Mammary epithelial cell (primary cell): ENCODE measurements around the gene UQCC5.

Source experiments
- CTCF ChIP-seq, 2 donors: IDR thresholded peaks in 1 of 2; conservative IDR thresholded peaks in 1 of 2; 2 replicates each; pipeline ENCODE4 v1.5.1; 2011 to 2012; ENCODE audit warnings: inconsistent platforms in 2 of 2, low read length in 2 of 2, mild to moderate bottlenecking in 2 of 2, control low read depth in 1 of 2, low read depth in 1 of 2; ENCODE audit not compliant: insufficient read depth in 1 of 2; ENCODE audit errors: extremely low read depth in 1 of 2
- EZH2 ChIP-seq: IDR thresholded peaks from 2 replicates; pipeline ENCODE4 v1.6.1; 2012; ENCODE audit warnings: low read length, inconsistent platforms, borderline replicate concordance

- TF ChIP-seq CTCF (conservative IDR thresholded peaks at IDR 0.05 in 1 of 2, IDR thresholded peaks at IDR 0.05 in 1 of 2; ENCODE audit: extremely low read depth in 1 of 2, insufficient read depth in 1 of 2, low read depth in 1 of 2, low read length in 2 of 2) (no peak), EZH2 (no peak)
These were observed 11.4 kb upstream of the UQCC5 start for GRCh38 chr3:52524752-52525679.
